ENCODE measurements around the gene CD99L2.

DNA sequence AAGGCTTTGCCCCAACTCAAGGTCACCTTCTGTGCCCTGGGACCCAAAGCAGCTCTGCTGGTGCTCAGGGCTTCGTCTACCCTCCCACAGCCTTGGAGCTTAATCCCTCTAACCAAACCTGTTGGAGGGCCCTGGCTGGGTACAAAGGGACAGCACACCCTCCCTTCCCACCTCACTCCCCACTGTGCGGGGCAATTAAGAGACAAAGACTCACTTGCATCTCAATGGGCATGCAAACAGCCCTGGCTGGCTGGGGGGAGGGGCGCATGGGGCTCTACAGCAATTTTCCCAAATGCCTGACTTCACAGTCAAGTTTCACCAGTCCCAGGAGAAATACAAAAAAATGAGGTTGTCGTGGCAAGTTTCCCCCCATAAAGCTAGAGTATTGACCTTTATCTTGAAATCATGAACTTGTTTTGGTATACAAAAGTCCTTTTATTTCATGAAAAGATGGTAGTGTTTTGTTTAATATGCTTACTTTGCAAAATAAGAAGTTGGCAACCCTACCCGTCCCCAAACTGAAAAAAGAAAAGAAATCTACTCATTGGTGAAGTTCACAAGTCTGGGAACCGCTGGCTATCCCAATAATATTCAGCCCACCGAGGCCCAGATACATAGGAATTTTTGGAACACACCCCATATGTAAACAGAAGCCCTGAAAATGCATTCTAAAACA lies 4.1 kb upstream of the CD99L2 start:
- TF ChIP-seq CTCF (conservative IDR thresholded peaks at IDR 0.05 in 1 of 2, IDR thresholded peaks at IDR 0.05 in 1 of 2; ENCODE audit: low read depth in 1 of 2, low read length in 2 of 2) (no peak), EZH2 (IDR thresholded peaks at IDR 0.05; ENCODE audit: low read length, missing control alignments) (no peak)
